ACC112 (cell line): ENCODE measurements around the gene LRP10.

Source experiments
- H2AFZ ChIP-seq: fragments of 200-600 bp; sonication (generic); one replicate; pipeline ENCODE4 v1.6.0; 2017; ENCODE audit warnings: antibody characterized with exemption, low read length; ENCODE audit not compliant: unreplicated experiment
- H3K27ac ChIP-seq: fragments of 200-600 bp; sonication (generic); 2 replicates; pipeline ENCODE4 v1.5.1; 2014; ENCODE audit warnings: low read depth, mild to moderate bottlenecking, antibody characterized with exemption, low read length, moderate library complexity
- H3K27me3 ChIP-seq: fragments of 200-600 bp; sonication (generic); 2 replicates; pipeline ENCODE4 v1.6.1; 2014; ENCODE audit warnings: mild to moderate bottlenecking, antibody characterized with exemption, low read length, moderate library complexity, mixed read lengths; ENCODE audit not compliant: insufficient read depth
- H3K36me3 ChIP-seq: fragments of 200-600 bp; sonication (generic); 2 replicates; pipeline ENCODE4 v1.6.1; 2016; ENCODE audit warnings: mild to moderate bottlenecking, antibody characterized with exemption, low read length, moderate library complexity, mixed read lengths; ENCODE audit not compliant: insufficient read depth
- H3K4me1 ChIP-seq: fragments of 200-600 bp; sonication (generic); one replicate; pipeline ENCODE4 v1.6.1; 2016; ENCODE audit warnings: low read length, mixed read lengths; ENCODE audit not compliant: insufficient read depth, unreplicated experiment, control insufficient read depth
- H3K4me3 ChIP-seq: fragments of 200-600 bp; sonication (generic); 2 replicates; pipeline ENCODE4 v1.5.1; 2014; ENCODE audit warnings: mild to moderate bottlenecking, low read depth, low read length
- H3K79me2 ChIP-seq: fragments of 200-600 bp; sonication (generic); one replicate; pipeline ENCODE4 v1.6.0; 2016; ENCODE audit warnings: low read length; ENCODE audit not compliant: control insufficient read depth, unreplicated experiment, insufficient read depth

LRP10 gene

DNA sequence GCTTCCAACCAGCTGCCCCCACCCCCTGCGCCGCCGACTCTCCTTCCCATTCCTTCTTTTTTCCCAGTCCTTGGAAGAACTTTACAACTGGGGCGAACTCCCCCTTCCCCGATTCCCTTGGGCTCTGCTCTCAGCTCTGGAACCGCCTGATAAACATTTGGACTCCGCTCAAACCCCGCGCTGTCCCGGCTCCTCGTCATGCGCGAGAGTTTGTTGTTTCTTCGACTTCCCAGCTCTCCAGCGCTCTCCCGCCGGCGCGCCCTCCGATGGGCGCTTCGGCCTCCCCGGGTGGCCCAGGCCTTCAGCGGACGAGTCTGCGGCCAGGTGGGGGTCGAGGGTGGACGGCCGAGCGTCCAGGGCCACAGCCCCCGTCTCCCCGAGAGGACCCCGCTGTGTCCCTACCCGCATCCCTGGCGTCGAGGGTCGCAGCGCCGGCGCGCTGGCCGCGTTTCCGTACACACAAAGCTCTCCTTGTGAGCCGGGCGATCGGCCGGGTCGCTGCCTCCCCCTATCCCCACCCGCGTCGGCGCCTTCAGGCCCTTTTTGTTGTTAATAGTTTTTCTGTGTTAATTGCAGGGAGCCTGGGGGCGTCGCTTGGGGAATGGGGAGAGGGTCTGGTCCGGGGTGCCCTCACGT is 34.3 kb upstream of the LRP10 start:
- H3K27me3 ChIP-seq = no peaks in the 10 kb centered on the region
- peaks cover 28% of the 10 kb centered on the region for H3K4me1 ChIP-seq
- peak overlapping the region; percentile 88 for H3K27ac ChIP-seq
- peak overlapping the region; percentile 91 for H3K4me3 ChIP-seq
- H3K79me2 ChIP-seq = peaks cover 63% of the 10 kb centered on the region
- H3K36me3 ChIP-seq = no peaks in the 10 kb centered on the region; the same call in 1 of the 2 replicates
- H2AFZ ChIP-seq = no peak overlapping the region

DNA sequence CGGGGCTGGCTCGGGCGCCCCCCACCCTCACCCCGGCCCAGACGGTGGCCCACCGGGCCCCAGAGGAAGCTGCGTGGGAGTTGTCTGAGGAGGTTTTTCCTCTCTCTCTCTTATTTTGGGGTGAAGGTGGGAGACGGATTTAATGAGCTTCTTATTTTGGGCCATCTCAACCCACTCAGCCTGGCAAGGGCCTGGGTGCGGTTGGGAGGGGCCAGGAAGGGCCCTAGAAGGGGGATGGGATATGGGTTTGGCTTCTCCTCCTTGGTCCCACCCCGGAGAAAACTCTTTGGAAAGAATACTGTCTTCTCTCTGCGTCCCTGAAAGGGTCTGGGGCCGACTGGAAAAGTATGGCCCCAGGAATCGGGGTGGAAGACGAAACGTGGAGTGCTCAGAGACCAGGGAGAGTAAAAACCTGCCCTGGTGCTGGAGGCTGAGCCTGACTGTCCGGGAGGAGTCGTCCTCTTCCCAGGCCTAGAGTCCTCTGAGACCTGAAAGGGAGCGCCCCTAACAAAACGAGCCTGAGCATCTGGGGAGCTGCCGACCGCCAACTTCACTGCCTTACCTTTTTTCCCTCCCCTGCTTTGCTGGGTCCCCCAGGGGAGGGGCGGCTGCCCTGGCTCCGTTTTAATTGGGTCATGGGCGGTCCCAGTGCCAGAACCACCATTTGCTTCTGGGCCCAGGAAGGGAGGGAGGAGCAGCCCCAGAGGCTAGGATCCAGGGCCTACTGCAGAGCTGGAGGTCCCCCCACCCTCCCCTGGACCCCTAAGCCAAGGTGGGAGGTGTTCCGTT is 33.6 kb upstream of the LRP10 start:
- Histone ChIP-seq H3K36me3 (peaks cover 4% of the 10 kb centered on the region; the same call in 1 of the 2 replicates), H3K79me2 (peaks cover 70% of the 10 kb centered on the region), H3K4me3 (peak overlapping the region; percentile 91), H3K4me1 (peaks cover 28% of the 10 kb centered on the region), H3K27me3 (no peaks in the 10 kb centered on the region), H2AFZ (peak overlapping the region; percentile 57), H3K27ac (peak overlapping the region; percentile 88)

DNA sequence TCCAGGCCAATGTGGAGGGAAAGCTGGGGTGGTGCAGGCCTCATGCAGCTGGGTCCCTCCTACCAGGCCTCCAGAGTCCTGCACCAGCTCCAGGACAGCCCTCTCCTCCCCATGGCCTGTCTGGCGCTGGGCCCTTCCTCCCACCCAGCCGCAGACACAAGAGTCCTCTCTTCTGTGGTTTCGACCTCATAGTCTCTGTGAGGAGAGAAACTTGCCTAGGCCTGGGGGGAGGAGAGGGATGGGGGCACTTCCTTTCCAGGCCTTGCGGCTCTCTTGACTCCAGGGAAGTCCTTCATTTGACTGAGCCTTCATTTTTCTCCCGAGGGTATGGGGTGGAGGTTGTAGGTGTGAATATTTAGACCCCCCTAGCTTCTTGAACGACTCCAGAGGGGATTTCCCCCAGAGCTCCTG is 32.9 kb upstream of the LRP10 start:
- Histone ChIP-seq H3K4me3 (peak overlapping the region; percentile 91), H3K27ac (peak overlapping the region; percentile 88), H2AFZ (peak overlapping the region; percentile 17), H3K79me2 (peaks cover 77% of the 10 kb centered on the region), H3K36me3 (peaks cover 4% of the 10 kb centered on the region; the same call in 1 of the 2 replicates), H3K27me3 (no peaks in the 10 kb centered on the region), H3K4me1 (peaks cover 28% of the 10 kb centered on the region)

DNA sequence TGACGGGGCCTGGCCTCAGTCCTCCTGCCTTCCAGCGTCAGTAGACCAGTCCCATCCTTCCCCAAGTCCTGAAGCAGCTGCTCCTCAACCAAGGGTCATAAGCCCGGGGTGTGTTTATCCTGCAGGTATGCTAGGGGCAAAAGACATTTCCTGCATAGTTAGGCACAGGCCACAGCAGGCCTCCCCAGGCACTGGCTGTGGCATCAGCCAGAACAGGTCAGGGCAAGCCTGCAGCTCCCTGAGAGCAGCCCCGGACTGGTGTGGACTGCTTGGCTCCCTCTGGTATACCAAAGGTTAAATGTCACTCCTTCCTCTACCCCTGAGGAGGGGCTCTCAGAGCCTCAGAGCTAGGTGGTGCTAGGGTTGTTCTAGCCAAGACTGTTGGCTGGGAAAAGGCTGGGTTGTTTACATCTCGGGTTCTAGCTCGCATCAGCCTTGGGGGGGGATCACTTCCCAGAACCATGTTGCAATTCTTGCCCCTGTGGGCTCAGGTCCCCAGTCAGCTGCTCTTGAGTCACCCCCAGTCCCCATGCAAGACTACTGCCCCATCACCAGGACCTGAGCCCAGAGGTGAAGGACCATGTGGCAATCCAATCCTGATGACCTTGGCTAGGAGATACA is 32.3 kb upstream of the LRP10 start:
- Histone ChIP-seq H2AFZ (no peak overlapping the region), H3K4me1 (peaks cover 28% of the 10 kb centered on the region), H3K4me3 (peak overlapping the region; percentile 91), H3K36me3 (peaks cover 6% of the 10 kb centered on the region; the same call in 1 of the 2 replicates), H3K27ac (peak overlapping the region; percentile 88), H3K27me3 (no peaks in the 10 kb centered on the region), H3K79me2 (peaks cover 77% of the 10 kb centered on the region)

DNA sequence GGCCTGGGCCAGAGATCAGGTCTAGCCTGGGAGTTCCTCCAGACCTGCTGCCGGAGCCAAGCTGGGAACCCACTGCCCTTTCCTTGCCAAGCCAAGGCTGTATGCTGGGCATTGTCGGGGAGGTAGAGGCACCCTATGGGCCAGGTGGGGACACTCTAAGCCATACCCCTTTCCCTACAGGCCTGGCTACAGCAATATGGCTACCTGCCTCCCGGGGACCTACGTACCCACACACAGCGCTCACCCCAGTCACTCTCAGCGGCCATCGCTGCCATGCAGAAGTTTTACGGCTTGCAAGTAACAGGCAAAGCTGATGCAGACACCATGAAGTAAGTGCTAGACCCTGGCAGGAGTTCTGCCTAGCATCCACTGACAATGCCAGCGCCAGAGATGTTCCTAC is 30.2 kb upstream of the LRP10 start:
- Histone ChIP-seq H3K79me2 (peaks cover 71% of the 10 kb centered on the region), H3K36me3 (peaks cover 19% of the 10 kb centered on the region; the same call in 1 of the 2 replicates), H3K4me1 (peaks cover 30% of the 10 kb centered on the region), H3K4me3 (no peak overlapping the region), H3K27ac (0 out of 2 replicates have a peak overlapping the region, but pooled peaks have one; percentile 30), H2AFZ (no peak overlapping the region), H3K27me3 (no peaks in the 10 kb centered on the region)

DNA sequence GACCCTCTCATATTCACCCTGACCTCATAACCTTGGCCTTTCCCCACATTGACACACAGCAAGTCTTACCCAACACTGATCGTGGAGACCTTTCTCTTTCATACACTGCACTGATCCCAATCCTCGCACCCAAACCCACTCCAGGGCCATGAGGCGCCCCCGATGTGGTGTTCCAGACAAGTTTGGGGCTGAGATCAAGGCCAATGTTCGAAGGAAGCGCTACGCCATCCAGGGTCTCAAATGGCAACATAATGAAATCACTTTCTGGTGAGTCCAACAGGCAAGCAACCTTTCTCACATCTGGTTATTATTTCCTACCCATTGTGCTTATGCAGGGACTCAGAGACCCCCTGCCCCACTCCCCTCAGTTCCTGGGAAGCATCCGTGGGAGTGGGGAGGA is 29.8 kb upstream of the LRP10 start:
- H3K36me3 ChIP-seq = peaks cover 19% of the 10 kb centered on the region; the same call in 1 of the 2 replicates
- H2AFZ ChIP-seq = no peak overlapping the region
- H3K4me1 ChIP-seq = peaks cover 35% of the 10 kb centered on the region
- H3K4me3 ChIP-seq = no peak overlapping the region
- H3K27me3 ChIP-seq = no peaks in the 10 kb centered on the region
- H3K79me2 ChIP-seq = peaks cover 66% of the 10 kb centered on the region
- no peak overlapping the region for H3K27ac ChIP-seq

DNA sequence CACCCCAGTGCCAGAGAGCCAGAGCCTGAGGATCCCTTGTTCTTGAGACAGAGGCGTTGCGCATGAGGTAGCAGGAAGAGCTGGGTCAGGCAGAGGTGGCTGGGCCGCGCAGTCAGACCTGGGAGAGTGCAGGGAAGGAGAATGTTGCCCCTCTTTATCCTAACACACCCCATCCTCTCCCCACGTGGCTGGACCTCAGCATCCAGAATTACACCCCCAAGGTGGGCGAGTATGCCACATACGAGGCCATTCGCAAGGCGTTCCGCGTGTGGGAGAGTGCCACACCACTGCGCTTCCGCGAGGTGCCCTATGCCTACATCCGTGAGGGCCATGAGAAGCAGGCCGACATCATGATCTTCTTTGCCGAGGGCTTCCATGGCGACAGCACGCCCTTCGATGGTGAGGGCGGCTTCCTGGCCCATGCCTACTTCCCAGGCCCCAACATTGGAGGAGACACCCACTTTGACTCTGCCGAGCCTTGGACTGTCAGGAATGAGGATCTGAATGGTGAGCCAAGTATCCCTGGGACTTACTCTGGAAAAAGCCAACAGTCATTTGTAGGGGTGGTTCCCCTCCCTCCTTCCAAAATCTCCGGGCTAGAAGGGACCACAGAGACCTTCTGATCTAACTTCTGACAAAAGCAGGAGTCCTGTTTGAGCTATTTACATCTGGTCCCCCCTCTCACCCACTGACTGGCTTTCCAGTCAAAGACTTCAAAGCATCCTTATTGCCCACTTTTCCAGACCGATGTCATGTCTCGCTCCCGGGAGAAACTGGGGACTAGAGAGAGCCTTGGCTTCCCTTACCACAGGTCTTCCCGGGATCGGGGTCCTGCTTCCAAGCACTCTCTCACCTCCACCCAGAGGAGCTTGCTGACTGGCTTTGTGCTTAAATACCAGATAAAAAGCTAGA is 29.1 kb upstream of the LRP10 start:
- H3K4me3 ChIP-seq = no peak overlapping the region
- peaks cover 39% of the 10 kb centered on the region for H3K4me1 ChIP-seq
- H3K79me2 ChIP-seq = peaks cover 59% of the 10 kb centered on the region
- H2AFZ ChIP-seq = no peak overlapping the region
- no peaks in the 10 kb centered on the region for H3K27me3 ChIP-seq
- peaks cover 19% of the 10 kb centered on the region; the same call in 1 of the 2 replicates for H3K36me3 ChIP-seq
- H3K27ac ChIP-seq = no peak overlapping the region

DNA sequence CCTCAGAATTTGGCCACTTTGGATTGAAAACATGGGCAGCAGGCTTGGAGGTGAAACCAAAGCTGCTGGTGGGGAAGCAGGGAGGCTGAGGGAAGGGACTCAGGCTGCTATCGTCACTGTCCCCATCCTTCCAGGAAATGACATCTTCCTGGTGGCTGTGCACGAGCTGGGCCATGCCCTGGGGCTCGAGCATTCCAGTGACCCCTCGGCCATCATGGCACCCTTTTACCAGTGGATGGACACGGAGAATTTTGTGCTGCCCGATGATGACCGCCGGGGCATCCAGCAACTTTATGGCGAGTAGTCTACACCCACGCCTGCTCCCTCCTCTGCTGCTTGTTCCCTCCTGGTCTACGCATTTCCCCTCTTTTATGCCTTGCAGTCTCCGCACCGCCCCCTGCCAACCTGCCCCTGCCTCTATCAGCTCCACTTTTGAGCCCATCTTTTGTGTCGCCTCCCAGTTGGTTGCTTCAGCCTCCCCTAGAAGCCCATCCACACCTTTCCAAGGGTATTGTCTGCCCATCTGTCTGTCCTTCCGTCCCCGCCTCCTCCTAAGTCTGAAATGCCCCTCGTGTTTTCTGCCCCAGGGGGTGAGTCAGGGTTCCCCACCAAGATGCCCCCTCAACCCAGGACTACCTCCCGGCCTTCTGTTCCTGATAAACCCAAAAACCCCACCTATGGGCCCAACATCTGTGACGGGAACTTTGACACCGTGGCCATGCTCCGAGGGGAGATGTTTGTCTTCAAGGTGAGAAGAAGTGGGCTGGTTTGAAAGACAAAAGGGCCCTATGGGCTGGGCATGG is 28.2 kb upstream of the LRP10 start:
- peaks cover 19% of the 10 kb centered on the region; the same call in 1 of the 2 replicates for H3K36me3 ChIP-seq
- no peaks in the 10 kb centered on the region for H3K27me3 ChIP-seq
- H3K4me3 ChIP-seq = no peak overlapping the region
- no peak overlapping the region for H2AFZ ChIP-seq
- peaks cover 51% of the 10 kb centered on the region for H3K79me2 ChIP-seq
- no peak overlapping the region for H3K27ac ChIP-seq
- peaks cover 46% of the 10 kb centered on the region for H3K4me1 ChIP-seq

DNA sequence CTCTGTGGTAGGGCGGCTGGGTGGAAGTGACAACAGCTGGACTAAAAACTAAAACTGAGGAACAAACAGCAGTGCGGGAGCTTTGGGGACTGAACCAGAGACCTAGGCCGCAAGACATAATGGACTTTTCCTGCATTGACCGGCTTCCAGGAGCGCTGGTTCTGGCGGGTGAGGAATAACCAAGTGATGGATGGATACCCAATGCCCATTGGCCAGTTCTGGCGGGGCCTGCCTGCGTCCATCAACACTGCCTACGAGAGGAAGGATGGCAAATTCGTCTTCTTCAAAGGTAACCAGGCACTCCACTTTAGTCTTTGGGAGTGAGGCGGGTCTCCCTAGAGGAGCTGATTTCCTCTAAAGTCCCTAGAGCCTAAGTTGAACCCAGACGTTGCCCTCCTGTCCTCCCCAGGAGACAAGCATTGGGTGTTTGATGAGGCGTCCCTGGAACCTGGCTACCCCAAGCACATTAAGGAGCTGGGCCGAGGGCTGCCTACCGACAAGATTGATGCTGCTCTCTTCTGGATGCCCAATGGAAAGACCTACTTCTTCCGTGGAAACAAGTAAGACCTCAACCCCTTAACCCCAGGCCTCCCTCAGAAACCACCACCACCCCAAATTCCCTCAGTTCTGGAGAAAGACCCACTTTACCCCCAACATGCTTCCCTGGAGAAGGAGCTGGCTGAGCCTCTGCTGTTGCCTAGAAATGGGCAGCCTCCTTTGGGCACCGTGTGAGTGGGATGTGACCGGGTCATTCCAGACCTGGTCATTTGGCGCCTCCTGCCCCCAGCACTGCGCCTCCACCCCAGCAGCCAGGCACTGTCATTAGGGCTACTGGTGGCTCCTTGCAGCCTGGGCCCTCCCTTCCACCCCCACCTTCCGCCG is 27.1 kb upstream of the LRP10 start:
- no peaks in the 10 kb centered on the region for H3K27me3 ChIP-seq
- no peak overlapping the region for H2AFZ ChIP-seq
- H3K36me3 ChIP-seq = peaks cover 19% of the 10 kb centered on the region; the same call in 1 of the 2 replicates
- H3K4me3 ChIP-seq = no peak overlapping the region
- H3K79me2 ChIP-seq = peaks cover 39% of the 10 kb centered on the region
- no peak overlapping the region for H3K27ac ChIP-seq
- peaks cover 46% of the 10 kb centered on the region for H3K4me1 ChIP-seq
